MM.1S (cell line): ENCODE measurements around the gene EZH1.
A peak's percentile ranks its signal among the peaks of the same experiment; 100 is the strongest.

ENCODE experiments used
- DNase-seq: peaks from one replicate; pipeline ENCODE4 v3.0.0-alpha.2; 2015
- H2AFZ ChIP-seq: fragments of 300-600 bp; sonication (generic); 2 replicates; pipeline ENCODE4 v1.6.0; 2016; ENCODE audit warnings: antibody characterized with exemption, low read length
- H3F3A ChIP-seq: fragments of 300-600 bp; sonication (generic); 2 replicates; pipeline ENCODE4 v1.6.1; 2016; ENCODE audit warnings: mild to moderate bottlenecking, antibody characterized with exemption, low read length, moderate library complexity, mixed read lengths; ENCODE audit not compliant: insufficient read depth
- H3K27ac ChIP-seq: fragments of 300-600 bp; sonication (generic); 2 replicates; pipeline ENCODE4 v1.5.1; 2016; ENCODE audit warnings: mild to moderate bottlenecking, low read length
- H3K27me3 ChIP-seq: fragments of 300-600 bp; sonication (generic); replicated peaks from 2 replicates; pipeline ENCODE4 v1.6.0; 2016; ENCODE audit warnings: low read length; ENCODE audit not compliant: insufficient read depth
- H3K36me3 ChIP-seq: fragments of 300-600 bp; sonication (generic); replicated peaks from 2 replicates; pipeline ENCODE4 v1.6.1; 2016; ENCODE audit warnings: mild to moderate bottlenecking, low read length, mixed read lengths; ENCODE audit not compliant: insufficient read depth
- H3K4me1 ChIP-seq: fragments of 300-600 bp; sonication (generic); 2 replicates; pipeline ENCODE4 v1.6.1; 2016; ENCODE audit warnings: low read length, mixed read lengths
- H3K4me2 ChIP-seq: fragments of 300-600 bp; sonication (generic); 2 replicates; pipeline ENCODE4 v1.6.0; 2016; ENCODE audit warnings: low read depth, low read length
- H3K4me3 ChIP-seq: fragments of 300-600 bp; sonication (generic); 2 replicates; pipeline ENCODE4 v1.5.1; 2016; ENCODE audit warnings: low read length, mixed read lengths
- H3K79me2 ChIP-seq: fragments of 300-600 bp; sonication (generic); 2 replicates; pipeline ENCODE4 v1.6.1; 2016; ENCODE audit warnings: mixed run types, low read length, mixed read lengths
- H3K9ac ChIP-seq: fragments of 300-600 bp; sonication (generic); 2 replicates; pipeline ENCODE4 v1.6.1; 2016; ENCODE audit warnings: low read length, mixed read lengths
- H3K9me2 ChIP-seq: fragments of 300-600 bp; sonication (generic); replicated peaks from 2 replicates; pipeline ENCODE4 v1.6.1; 2016; ENCODE audit warnings: mild to moderate bottlenecking, low read length, mixed read lengths; ENCODE audit not compliant: insufficient read depth
- H3K9me3 ChIP-seq: fragments of 300-600 bp; sonication (generic); replicated peaks from 2 replicates; pipeline ENCODE4 v1.6.1; 2016; ENCODE audit warnings: mild to moderate bottlenecking, low read length, mixed read lengths; ENCODE audit not compliant: insufficient read depth
- H4K20me1 ChIP-seq: fragments of 300-600 bp; sonication (generic); 2 replicates; pipeline ENCODE4 v1.6.1; 2016; ENCODE audit warnings: mild to moderate bottlenecking, low read length, moderate library complexity, mixed read lengths; ENCODE audit not compliant: insufficient read depth
- CTCF ChIP-seq: fragments of 300-600 bp; sonication (generic); IDR thresholded peaks from 2 replicates; pipeline ENCODE4 v1.5.1; 2016; ENCODE audit warnings: antibody characterized with exemption, low read length, mixed read lengths
- EZH2 ChIP-seq: fragments of 300-600 bp; sonication (generic); optimal IDR thresholded peaks from 2 replicates; pipeline ENCODE3; 2017; ENCODE audit warnings: low read depth, mild to moderate bottlenecking, antibody characterized with exemption, low read length, mixed read lengths
- EZH2phosphoT487 ChIP-seq: fragments of 300-600 bp; sonication (generic); IDR thresholded peaks from 2 replicates; pipeline ENCODE4 v1.6.1; 2018; ENCODE audit warnings: antibody characterized with exemption, low read length

EZH1 gene

GRCh38 chr17:42740699-42741098 is 4.1 kb downstream of the EZH1 start:
- TF ChIP-seq EZH2phosphoT487 (no peak), EZH2 (no peak), CTCF (no peak)
- peaks cover 60% of the 10 kb centered on the region for H3K79me2 ChIP-seq
- H3K9me3 ChIP-seq, result no peaks in the 10 kb centered on the region
- no peak for DNase-seq
- no peaks in the 10 kb centered on the region for H3K9me2 ChIP-seq
- H3K27me3 ChIP-seq, result no peaks in the 10 kb centered on the region
- no peak overlapping the region for H3K27ac ChIP-seq
- H3K4me1 ChIP-seq, result peaks cover 11% of the 10 kb centered on the region
- no peak overlapping the region for H3K9ac ChIP-seq
- H3K4me2 ChIP-seq, result no peak overlapping the region
- H4K20me1 ChIP-seq, result no peaks in the 10 kb centered on the region
- no peaks in the 10 kb centered on the region for H3K36me3 ChIP-seq
- H3K4me3 ChIP-seq, result no peak overlapping the region
- 0 out of 2 replicates have a peak, but pooled peaks cover 5% of the 10 kb centered on the region for H3F3A ChIP-seq
- H2AFZ ChIP-seq, result no peak overlapping the region

GRCh38 chr17:42725143-42725542 is 19.7 kb downstream of the EZH1 start:
- TF ChIP-seq CTCF, result no peak
- TF ChIP-seq EZH2, result no peak
- TF ChIP-seq EZH2phosphoT487, result no peak

GRCh38 chr17:42723636-42724035 is 21.2 kb downstream of the EZH1 start:
- Histone ChIP-seq H3K9ac (no peak overlapping the region), H3K27me3 (no peaks in the 10 kb centered on the region), H3F3A (peaks cover 5% of the 10 kb centered on the region; the same call in 1 of the 2 replicates), H3K4me1 (no peaks in the 10 kb centered on the region), H4K20me1 (no peaks in the 10 kb centered on the region), H3K9me3 (no peaks in the 10 kb centered on the region), H3K36me3 (peaks cover 12% of the 10 kb centered on the region), H2AFZ (no peak overlapping the region), H3K79me2 (no peaks in the 10 kb centered on the region), H3K4me3 (no peak overlapping the region), H3K4me2 (no peak overlapping the region), H3K27ac (no peak overlapping the region), H3K9me2 (no peaks in the 10 kb centered on the region)
- DNase-seq, result no peak
- no peak for TF ChIP-seq EZH2
- no peak for TF ChIP-seq EZH2phosphoT487

More at GRCh38 chr17:42725143-42725542, 19.7 kb downstream of the EZH1 start:
- H3K4me3 ChIP-seq, result no peak overlapping the region
- peaks cover 5% of the 10 kb centered on the region; the same call in 1 of the 2 replicates for H3F3A ChIP-seq
- no peaks in the 10 kb centered on the region for H4K20me1 ChIP-seq
- no peak overlapping the region for H3K27ac ChIP-seq
- H3K79me2 ChIP-seq, result no peaks in the 10 kb centered on the region
- H3K9me3 ChIP-seq, result no peaks in the 10 kb centered on the region
- no peak for DNase-seq
- no peaks in the 10 kb centered on the region for H3K9me2 ChIP-seq
- H3K4me2 ChIP-seq, result no peak overlapping the region
- no peak overlapping the region for H3K9ac ChIP-seq
- no peaks in the 10 kb centered on the region for H3K27me3 ChIP-seq
- H3K4me1 ChIP-seq, result no peaks in the 10 kb centered on the region
- H2AFZ ChIP-seq, result no peak overlapping the region
- H3K36me3 ChIP-seq, result peaks cover 10% of the 10 kb centered on the region

GRCh38 chr17:42720996-42721583 is 23.8 kb downstream of the EZH1 start:
- TF ChIP-seq EZH2, result no peak
- peak; percentile 71 for TF ChIP-seq CTCF
- no peaks in the 10 kb centered on the region for H3K27me3 ChIP-seq
- H3K9me3 ChIP-seq, result no peaks in the 10 kb centered on the region
- no peak overlapping the region for H2AFZ ChIP-seq
- H3K9ac ChIP-seq, result no peak overlapping the region
- no peaks in the 10 kb centered on the region for H3K9me2 ChIP-seq
- H3K79me2 ChIP-seq, result no peaks in the 10 kb centered on the region
- peak; percentile 82 for DNase-seq
- H4K20me1 ChIP-seq, result no peaks in the 10 kb centered on the region
- peaks cover 5% of the 10 kb centered on the region; the same call in 1 of the 2 replicates for H3F3A ChIP-seq
- H3K36me3 ChIP-seq, result peaks cover 25% of the 10 kb centered on the region
- no peak overlapping the region for H3K4me3 ChIP-seq
- H3K4me2 ChIP-seq, result no peak overlapping the region
- H3K4me1 ChIP-seq, result no peaks in the 10 kb centered on the region
- H3K27ac ChIP-seq, result no peak overlapping the region
